Liver (tissue), 9 donors: ENCODE measurements around the gene PES1. TPM values are rescaled to one million over a fixed set of nuclear protein-coding genes. Genes with fewer than 3 reads are reported as not detected.

Experiments
- DNase-seq: peaks from one replicate; pipeline ENCODE4 v3.0.0-alpha.2; 2017; ENCODE audit warnings: low spot score
- H3K27ac ChIP-seq, 2 donors: one replicate each; pipeline ENCODE4 v1.7.0; 2013; ENCODE audit warnings: inconsistent platforms in 2 of 2, low read length in 2 of 2, control low read depth in 1 of 2, low read depth in 1 of 2, mild to moderate bottlenecking in 1 of 2
- H3K27me3 ChIP-seq, 4 donors: one replicate each; pipeline versions ENCODE4 v1.6.1 to v1.7.0; 2013; ENCODE audit warnings: low read length in 3 of 4, inconsistent platforms in 1 of 4, mild to moderate bottlenecking in 1 of 4, moderate library complexity in 1 of 4; ENCODE audit not compliant: control insufficient read depth in 4 of 4, insufficient read depth in 4 of 4
- H3K36me3 ChIP-seq, 4 donors: one replicate each; pipeline versions ENCODE4 v1.6.1 to v1.7.0; 2013; ENCODE audit warnings: low read length in 3 of 4, mild to moderate bottlenecking in 3 of 4, low read depth in 1 of 4, moderate library complexity in 1 of 4; ENCODE audit not compliant: control insufficient read depth in 4 of 4, insufficient read depth in 3 of 4
- H3K4me1 ChIP-seq, 4 donors: one replicate each; pipeline versions ENCODE4 v1.6.1 to v1.7.0; 2013; ENCODE audit warnings: low read length in 3 of 4, mild to moderate bottlenecking in 3 of 4, moderate library complexity in 1 of 4; ENCODE audit not compliant: control insufficient read depth in 4 of 4, insufficient read depth in 4 of 4
- H3K4me3 ChIP-seq, 3 donors: one replicate each; pipeline versions ENCODE4 v1.6.1 to v1.7.0; 2013; ENCODE audit warnings: low read length in 3 of 3, control low read depth in 1 of 3, low read depth in 1 of 3, mild to moderate bottlenecking in 1 of 3
- H3K9ac ChIP-seq, 2 donors: one replicate each; pipeline ENCODE4 v1.7.0; 2013; ENCODE audit warnings: low read length in 2 of 2, mild to moderate bottlenecking in 2 of 2, moderate library complexity in 2 of 2, control low read depth in 1 of 2, low read depth in 1 of 2
- H3K9me3 ChIP-seq, 4 donors: one replicate each; pipeline versions ENCODE4 v1.6.1 to v1.7.0; 2013; ENCODE audit warnings: low read length in 3 of 4; ENCODE audit not compliant: control insufficient read depth in 4 of 4
- EGR1 ChIP-seq, 2 donors: IDR thresholded peaks; 2 replicates each; pipeline ENCODE4 v1.6.1; 2016 to 2018; ENCODE audit warnings: antibody characterized with exemption in 2 of 2, low read depth in 2 of 2
- FOXA2 ChIP-seq: IDR thresholded peaks from 2 replicates; pipeline ENCODE4 v1.6.1; 2016; ENCODE audit warnings: antibody characterized with exemption
- HNF4G ChIP-seq: IDR thresholded peaks from 2 replicates; pipeline ENCODE4 v1.6.1; 2016; ENCODE audit warnings: antibody characterized with exemption
- JUND ChIP-seq, 2 donors: IDR thresholded peaks; 2 replicates each; pipeline ENCODE4 v1.6.1; 2016; ENCODE audit warnings: antibody characterized with exemption in 2 of 2
- NR2F2 ChIP-seq: IDR thresholded peaks from 2 replicates; pipeline ENCODE4 v1.6.1; 2016; ENCODE audit warnings: antibody characterized with exemption
- RAD21 ChIP-seq, 2 donors: IDR thresholded peaks; 2 replicates each; pipeline ENCODE4 v1.6.1; 2016; ENCODE audit warnings: antibody characterized with exemption in 2 of 2, mild to moderate bottlenecking in 2 of 2
- SP1 ChIP-seq: IDR thresholded peaks from 2 replicates; pipeline ENCODE4 v1.6.1; 2018; ENCODE audit warnings: antibody characterized with exemption, mild to moderate bottlenecking
- WGBS: extraction: QIAGEN DNeasy Blood & Tissue Kit; methylation state at CpG from one replicate; pipeline ENCODE4 v1.1.7; 2013; 5-methylcytosine and 5-hydroxymethylcytosine counted together
- polyA plus RNA-seq, 2 donors: library from polyadenylated mRNA; stranded (reverse) in 1 of 2; unstranded in 1 of 2; fragments of 200-250 nt in 1 of 2; fragments of >200 nt in 1 of 2; fragmentation: Nextera tagmentation in 1 of 2; extraction: Ambion mirVana in 1 of 2; gene quantifications; one replicate each; pipeline versions ENCODE4 v1.2.1 to v1.2.3, GENCODE V29; 2013 to 2015
- total RNA-seq, 2 donors: library from RNA; depleted of rRNA; stranded (reverse); fragments of >200 nt; gene quantifications; one replicate each; pipeline ENCODE4 v1.2.3, GENCODE V29; 2014
- TF ChIP-seq, protein P1 (sequence below): fragments of 150-350 bp; IDR thresholded peaks from 2 replicates; pipeline ENCODE4 v1.5.1; 2017; ENCODE audit warnings: improper control_type of control experiment, low read depth, low read length; ENCODE audit not compliant: missing input control
- TF ChIP-seq, protein P2 (sequence below): IDR thresholded peaks from 2 replicates; pipeline ENCODE4 v1.6.1; 2016; ENCODE audit warnings: antibody characterized with exemption
- TF ChIP-seq, protein P3 (sequence below): IDR thresholded peaks from 2 replicates; pipeline ENCODE4 v1.6.1; 2016; ENCODE audit warnings: antibody characterized with exemption, mild to moderate bottlenecking
- donor health status: healthy.
- donor health status: healthy.
- donor health status: healthy.
- donor health status: healthy.
- donor health status: healthy.

Gene PES1
- total and polyA plus RNA-seq, 4 donors, result 20.0 to 33.1 (median 22.3) TPM

DNA sequence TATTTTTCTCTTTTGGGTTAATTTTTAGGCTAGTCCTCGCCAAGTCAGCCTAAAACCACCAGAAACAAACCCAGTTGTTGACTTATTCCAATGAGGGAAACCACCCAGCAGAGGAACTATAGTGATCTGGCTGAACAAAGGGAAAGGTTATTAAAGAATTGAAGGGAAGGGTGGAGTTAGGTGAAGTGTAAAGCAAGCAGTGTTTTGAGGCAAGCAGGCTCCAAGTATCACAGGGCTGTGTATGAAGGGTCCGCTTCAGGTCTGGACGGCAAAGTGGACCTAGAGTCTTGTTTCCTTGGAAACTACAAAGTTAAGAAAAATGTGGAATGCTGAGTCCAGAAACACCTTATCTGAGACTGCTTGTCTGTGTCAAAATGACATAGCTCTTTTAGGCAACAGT is 12.1 kb upstream of the PES1 start:
- Histone ChIP-seq H3K4me1 (peaks cover 3 to 26% (median 15%) of the 10 kb centered on the region in 4 donors), H3K27me3 (no peaks in the 10 kb centered on the region), H3K36me3 (no peaks in the 10 kb centered on the region), H3K9ac (no peak overlapping the region), H3K27ac (no peak overlapping the region), H3K9me3 (no peaks in the 10 kb centered on the region), H3K4me3 (no peak overlapping the region)
- TF ChIP-seq EGR1 (IDR thresholded peaks at IDR 0.05; ENCODE audit: low read depth in 2 of 2), result no peak
- 80% methylated on average over 3 of the region's 3 CpGs for whole genome bisulfite sequencing
- DNase-seq, result no peak

DNA sequence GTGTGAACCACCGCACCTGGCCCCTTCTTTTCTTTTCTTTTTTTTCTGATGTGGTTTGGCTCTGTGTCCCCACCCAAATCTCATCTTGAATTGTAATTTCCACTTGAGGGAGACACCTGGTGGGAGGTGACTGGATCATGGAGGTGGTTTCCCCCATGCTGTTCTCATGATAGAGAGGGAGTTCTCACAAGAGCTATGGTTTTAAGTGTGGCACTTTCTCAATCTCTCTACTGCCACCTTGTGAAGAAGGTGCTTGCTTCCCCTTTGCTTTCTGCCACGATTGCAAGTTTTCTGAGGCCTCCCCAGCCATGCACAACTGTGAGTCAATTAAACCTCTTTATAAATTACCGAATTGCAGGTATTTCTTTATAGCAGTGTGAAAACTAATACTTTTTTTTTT is 10.3 kb upstream of the PES1 start:
- Histone ChIP-seq H3K27ac (no peak overlapping the region), H3K9ac (no peak overlapping the region), H3K36me3 (no peaks in the 10 kb centered on the region), H3K9me3 (no peaks in the 10 kb centered on the region), H3K27me3 (no peaks in the 10 kb centered on the region), H3K4me1 (peaks cover 3 to 15% (median 8%) of the 10 kb centered on the region in 4 donors), H3K4me3 (no peak overlapping the region)
- no peak for DNase-seq
- TF ChIP-seq HNF4G (no peak), FOXA2 (no peak), RAD21 (IDR thresholded peaks at IDR 0.05) (peak; percentile 65 to 73)
- TF ChIP-seq, protein P1, sequence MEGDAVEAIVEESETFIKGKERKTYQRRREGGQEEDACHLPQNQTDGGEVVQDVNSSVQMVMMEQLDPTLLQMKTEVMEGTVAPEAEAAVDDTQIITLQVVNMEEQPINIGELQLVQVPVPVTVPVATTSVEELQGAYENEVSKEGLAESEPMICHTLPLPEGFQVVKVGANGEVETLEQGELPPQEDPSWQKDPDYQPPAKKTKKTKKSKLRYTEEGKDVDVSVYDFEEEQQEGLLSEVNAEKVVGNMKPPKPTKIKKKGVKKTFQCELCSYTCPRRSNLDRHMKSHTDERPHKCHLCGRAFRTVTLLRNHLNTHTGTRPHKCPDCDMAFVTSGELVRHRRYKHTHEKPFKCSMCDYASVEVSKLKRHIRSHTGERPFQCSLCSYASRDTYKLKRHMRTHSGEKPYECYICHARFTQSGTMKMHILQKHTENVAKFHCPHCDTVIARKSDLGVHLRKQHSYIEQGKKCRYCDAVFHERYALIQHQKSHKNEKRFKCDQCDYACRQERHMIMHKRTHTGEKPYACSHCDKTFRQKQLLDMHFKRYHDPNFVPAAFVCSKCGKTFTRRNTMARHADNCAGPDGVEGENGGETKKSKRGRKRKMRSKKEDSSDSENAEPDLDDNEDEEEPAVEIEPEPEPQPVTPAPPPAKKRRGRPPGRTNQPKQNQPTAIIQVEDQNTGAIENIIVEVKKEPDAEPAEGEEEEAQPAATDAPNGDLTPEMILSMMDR, result peak; percentile 21
- WGBS, result 50% methylated on average over 3 of the region's 3 CpGs

DNA sequence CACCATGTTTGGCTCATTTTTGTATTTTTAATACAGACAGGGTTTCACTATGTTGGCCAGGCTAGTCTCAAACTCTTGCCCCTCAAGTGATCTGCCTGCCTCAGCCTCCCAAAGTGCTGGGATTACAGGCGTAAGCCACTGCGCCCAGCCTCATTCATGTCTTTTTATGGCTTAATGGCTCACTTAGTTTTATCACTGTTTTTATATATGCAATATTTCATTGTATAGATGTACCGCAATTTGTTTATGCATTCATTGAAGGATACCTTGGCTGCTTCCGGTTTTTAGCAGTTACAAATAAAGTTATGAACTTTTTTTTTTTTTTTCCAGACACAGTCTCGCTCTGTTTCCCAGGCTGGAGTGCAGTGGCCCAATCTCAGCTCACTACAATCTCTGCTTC is 9.8 kb upstream of the PES1 start:
- Histone ChIP-seq H3K27ac (no peak overlapping the region), H3K36me3 (no peaks in the 10 kb centered on the region), H3K9ac (no peak overlapping the region), H3K9me3 (no peaks in the 10 kb centered on the region), H3K27me3 (no peaks in the 10 kb centered on the region), H3K4me1 (peaks cover 3 to 10% (median 7%) of the 10 kb centered on the region in 4 donors), H3K4me3 (no peak overlapping the region)
- no peak for TF ChIP-seq HNF4G
- TF ChIP-seq JUND (IDR thresholded peaks at IDR 0.05), result no peak
- no peak for TF ChIP-seq NR2F2
- TF ChIP-seq, protein P1, result no peak
- TF ChIP-seq SP1, result no peak
- TF ChIP-seq, protein P2, sequence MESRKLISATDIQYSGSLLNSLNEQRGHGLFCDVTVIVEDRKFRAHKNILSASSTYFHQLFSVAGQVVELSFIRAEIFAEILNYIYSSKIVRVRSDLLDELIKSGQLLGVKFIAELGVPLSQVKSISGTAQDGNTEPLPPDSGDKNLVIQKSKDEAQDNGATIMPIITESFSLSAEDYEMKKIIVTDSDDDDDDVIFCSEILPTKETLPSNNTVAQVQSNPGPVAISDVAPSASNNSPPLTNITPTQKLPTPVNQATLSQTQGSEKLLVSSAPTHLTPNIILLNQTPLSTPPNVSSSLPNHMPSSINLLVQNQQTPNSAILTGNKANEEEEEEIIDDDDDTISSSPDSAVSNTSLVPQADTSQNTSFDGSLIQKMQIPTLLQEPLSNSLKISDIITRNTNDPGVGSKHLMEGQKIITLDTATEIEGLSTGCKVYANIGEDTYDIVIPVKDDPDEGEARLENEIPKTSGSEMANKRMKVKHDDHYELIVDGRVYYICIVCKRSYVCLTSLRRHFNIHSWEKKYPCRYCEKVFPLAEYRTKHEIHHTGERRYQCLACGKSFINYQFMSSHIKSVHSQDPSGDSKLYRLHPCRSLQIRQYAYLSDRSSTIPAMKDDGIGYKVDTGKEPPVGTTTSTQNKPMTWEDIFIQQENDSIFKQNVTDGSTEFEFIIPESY, result no peak
- TF ChIP-seq, protein P3, sequence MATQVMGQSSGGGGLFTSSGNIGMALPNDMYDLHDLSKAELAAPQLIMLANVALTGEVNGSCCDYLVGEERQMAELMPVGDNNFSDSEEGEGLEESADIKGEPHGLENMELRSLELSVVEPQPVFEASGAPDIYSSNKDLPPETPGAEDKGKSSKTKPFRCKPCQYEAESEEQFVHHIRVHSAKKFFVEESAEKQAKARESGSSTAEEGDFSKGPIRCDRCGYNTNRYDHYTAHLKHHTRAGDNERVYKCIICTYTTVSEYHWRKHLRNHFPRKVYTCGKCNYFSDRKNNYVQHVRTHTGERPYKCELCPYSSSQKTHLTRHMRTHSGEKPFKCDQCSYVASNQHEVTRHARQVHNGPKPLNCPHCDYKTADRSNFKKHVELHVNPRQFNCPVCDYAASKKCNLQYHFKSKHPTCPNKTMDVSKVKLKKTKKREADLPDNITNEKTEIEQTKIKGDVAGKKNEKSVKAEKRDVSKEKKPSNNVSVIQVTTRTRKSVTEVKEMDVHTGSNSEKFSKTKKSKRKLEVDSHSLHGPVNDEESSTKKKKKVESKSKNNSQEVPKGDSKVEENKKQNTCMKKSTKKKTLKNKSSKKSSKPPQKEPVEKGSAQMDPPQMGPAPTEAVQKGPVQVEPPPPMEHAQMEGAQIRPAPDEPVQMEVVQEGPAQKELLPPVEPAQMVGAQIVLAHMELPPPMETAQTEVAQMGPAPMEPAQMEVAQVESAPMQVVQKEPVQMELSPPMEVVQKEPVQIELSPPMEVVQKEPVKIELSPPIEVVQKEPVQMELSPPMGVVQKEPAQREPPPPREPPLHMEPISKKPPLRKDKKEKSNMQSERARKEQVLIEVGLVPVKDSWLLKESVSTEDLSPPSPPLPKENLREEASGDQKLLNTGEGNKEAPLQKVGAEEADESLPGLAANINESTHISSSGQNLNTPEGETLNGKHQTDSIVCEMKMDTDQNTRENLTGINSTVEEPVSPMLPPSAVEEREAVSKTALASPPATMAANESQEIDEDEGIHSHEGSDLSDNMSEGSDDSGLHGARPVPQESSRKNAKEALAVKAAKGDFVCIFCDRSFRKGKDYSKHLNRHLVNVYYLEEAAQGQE, result no peak
- WGBS, result 82% methylated on average over 5 of the region's 5 CpGs
- DNase-seq, result no peak
